HCT116 (cell line): ENCODE measurements around the gene CNN3.

Source experiments
- CTCF ChIP-seq, 3 experiments: fragments of 200-600 bp in 1 of 3; sonication (generic) in 1 of 3; IDR thresholded peaks in 2 of 3; conservative IDR thresholded peaks in 1 of 3; 2 replicates each; pipeline ENCODE4 v1.5.1; 2012 to 2017; ENCODE audit warnings: low read depth in 2 of 3, low read length in 2 of 3, antibody characterized with exemption in 1 of 3, borderline replicate concordance in 1 of 3, control low read depth in 1 of 3, mild to moderate bottlenecking in 1 of 3, mixed read lengths in 1 of 3, mixed run types in 1 of 3, moderate library complexity in 1 of 3; ENCODE audit not compliant: insufficient read depth in 1 of 3
- ELF1 ChIP-seq: IDR thresholded peaks from 2 replicates; pipeline ENCODE4 v1.6.1; 2012; ENCODE audit warnings: low read depth, borderline replicate concordance
- EZH2 ChIP-seq: fragments of 200-600 bp; sonication (generic); IDR thresholded peaks from 2 replicates; pipeline ENCODE4 v1.6.1; 2017; ENCODE audit warnings: antibody characterized with exemption, mixed run types
- FOSL1 ChIP-seq: IDR thresholded peaks from 2 replicates; pipeline ENCODE4 v1.6.1; 2012; ENCODE audit warnings: low read depth
- JUND ChIP-seq: IDR thresholded peaks from 2 replicates; pipeline ENCODE4 v1.6.1; 2012
- MAX ChIP-seq: IDR thresholded peaks from 2 replicates; pipeline ENCODE4 v1.6.1; 2012
- POLR2A ChIP-seq: IDR thresholded peaks from 2 replicates; pipeline ENCODE4 v1.7.0; 2011; ENCODE audit warnings: borderline replicate concordance; ENCODE audit not compliant: insufficient read depth, insufficient read length; ENCODE audit errors: extremely low read depth
- POLR2AphosphoS5 ChIP-seq: IDR thresholded peaks from 2 replicates; pipeline ENCODE4 v1.6.1; 2011; ENCODE audit warnings: mild to moderate bottlenecking, low read depth, low read length, moderate library complexity
- REST ChIP-seq: IDR thresholded peaks from 2 replicates; pipeline ENCODE4 v1.6.1; 2012; ENCODE audit warnings: low read depth
- SP1 ChIP-seq: IDR thresholded peaks from 2 replicates; pipeline ENCODE4 v1.6.1; 2012; ENCODE audit warnings: low read depth
- YY1 ChIP-seq: IDR thresholded peaks from 2 replicates; pipeline ENCODE4 v1.6.1; 2011; ENCODE audit warnings: low read length, low read depth, moderate library complexity, mild to moderate bottlenecking; ENCODE audit not compliant: insufficient replicate concordance; ENCODE audit errors: extremely low read depth
- ZFX ChIP-seq: fragments of 450-650 bp; IDR thresholded peaks from 2 replicates; pipeline ENCODE4 v1.6.1; 2017
- ZNF274 ChIP-seq: fragments of 200-500 bp; sonication (Bioruptor generic); IDR thresholded peaks from 2 replicates; pipeline ENCODE4 v1.6.1; 2014; ENCODE audit warnings: mild to moderate bottlenecking, low read depth, low read length, inconsistent platforms

GRCh38 chr1:94958081-94958480 is 31.2 kb upstream of the CNN3 start:
- TF ChIP-seq CTCF (IDR thresholded peaks at IDR 0.05 in 2 of 3, conservative IDR thresholded peaks at IDR 0.05 in 1 of 3; ENCODE audit: borderline replicate concordance in 1 of 3, insufficient read depth in 1 of 3, low read depth in 2 of 3, low read length in 2 of 3) (no peak), FOSL1 (no peak), SP1 (no peak), POLR2A (no peak), REST (no peak), YY1 (no peak), MAX (no peak), ZNF274 (no peak), JUND (no peak), ELF1 (no peak), ZFX (no peak), EZH2 (no peak), POLR2AphosphoS5 (no peak)
